M059J (cell line): ENCODE data around the gene FAT2. TPM values are rescaled to one million over a fixed set of nuclear protein-coding genes. Genes with fewer than 3 reads are reported as not detected.
"Not testable (repeated sequence)": the region's sequence is repeated elsewhere in the genome, so short reads cannot be mapped to it uniquely, and the experiment has no call there.

Experiments used
- DNase-seq: peaks from one replicate; pipeline ENCODE4 v3.0.0-alpha.2; 2012; ENCODE audit warnings: low read depth
- total RNA-seq: library from RNA; depleted of rRNA; stranded (reverse); fragments of >200 nt; shearing (Covaris generic); gene quantifications from 2 replicates; pipeline ENCODE4 v1.2.3, GENCODE V29; 2014

The FAT2 gene
- total RNA-seq, 1 experiment from 2014 or later = 0.17 TPM

- DNase-seq = peak; percentile 37
Measured at GRCh38 chr5:151614565-151614964, 23.4 kb upstream of the FAT2 start.

- DNase-seq = peak; percentile 47
Measured at GRCh38 chr5:151612689-151613427, 21.7 kb upstream of the FAT2 start.

GRCh38 chr5:151611127-151611775, 20.1 kb upstream of the FAT2 start:
- DNase-seq = no peak

GRCh38 chr5:151608522-151608921, 17.4 kb upstream of the FAT2 start:
- DNase-seq = no peak

- no peak for DNase-seq
Measured at GRCh38 chr5:151607304-151607703, 16.2 kb upstream of the FAT2 start.

- DNase-seq = no peak
Measured at GRCh38 chr5:151605559-151605958, 14.4 kb upstream of the FAT2 start.

GRCh38 chr5:151602806-151603205, 11.7 kb upstream of the FAT2 start:
- no peak for DNase-seq

- DNase-seq = no peak
Measured at GRCh38 chr5:151601391-151601790, 10.3 kb upstream of the FAT2 start.

GRCh38 chr5:151600069-151600665, 9.0 kb upstream of the FAT2 start:
- no peak for DNase-seq

- DNase-seq = no peak
Measured at GRCh38 chr5:151598984-151599383, 7.9 kb upstream of the FAT2 start.

- DNase-seq = no peak
Measured at GRCh38 chr5:151598549-151598948, 7.4 kb upstream of the FAT2 start.

- no peak for DNase-seq
Measured at GRCh38 chr5:151597749-151598148, 6.6 kb upstream of the FAT2 start.

GRCh38 chr5:151596828-151597539, 5.9 kb upstream of the FAT2 start:
- no peak for DNase-seq

GRCh38 chr5:151595411-151595826, 4.3 kb upstream of the FAT2 start:
- no peak for DNase-seq

- peak; percentile 26 for DNase-seq
Measured at GRCh38 chr5:151592855-151593408, 1.8 kb upstream of the FAT2 start.

- peak; percentile 24 for DNase-seq
Measured at GRCh38 chr5:151589878-151590570, 1.1 kb downstream of the FAT2 start.

- DNase-seq = no peak
Measured at GRCh38 chr5:151587796-151588555, 3.2 kb downstream of the FAT2 start.

GRCh38 chr5:151585970-151586369, 5.2 kb downstream of the FAT2 start:
- peak; percentile 72 for DNase-seq

GRCh38 chr5:151585344-151585743, 5.8 kb downstream of the FAT2 start:
- not testable (repeated sequence) for DNase-seq

- peak; percentile 59 for DNase-seq
Measured at GRCh38 chr5:151584057-151584937, 6.8 kb downstream of the FAT2 start.
